ENCODE measurements around the gene SLC35G3.

DNA sequence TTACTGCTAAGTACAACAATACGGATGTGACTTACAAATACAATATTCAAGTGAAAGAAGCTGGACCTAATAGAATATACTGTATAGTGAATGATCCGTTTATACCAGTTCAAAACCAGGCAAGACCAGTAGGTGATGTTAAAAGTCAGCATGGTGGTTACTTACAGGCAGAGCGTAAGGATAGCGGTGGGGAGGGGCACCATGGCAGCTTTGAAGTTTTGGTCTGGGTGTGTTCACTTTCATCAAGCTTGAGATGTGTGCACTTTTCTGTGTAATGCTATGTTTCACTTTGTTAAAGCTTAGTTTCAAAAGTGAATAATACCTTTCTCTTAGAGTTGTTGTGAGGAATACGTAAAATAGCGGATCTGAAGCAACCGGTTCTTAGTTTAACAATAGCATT, 16.5 kb upstream of the SLC35G3 start:
- TF ChIP-seq TSHZ2 (CRISPR knock-in tag; IDR thresholded peaks at IDR 0.05) = no peak
- no peak for TF ChIP-seq ZNF70 (CRISPR knock-in tag; IDR thresholded peaks at IDR 0.05)
- no peak for TF ChIP-seq ZNF565 (CRISPR knock-in tag; conservative IDR thresholded peaks at IDR 0.05; ENCODE audit: low read depth)
- no peak for TF ChIP-seq BACH2 (CRISPR knock-in tag; IDR thresholded peaks at IDR 0.05; ENCODE audit: borderline replicate concordance)
- no peak for TF ChIP-seq ZFP3 (CRISPR knock-in tag; IDR thresholded peaks at IDR 0.05)
- no peak for TF ChIP-seq ISL1 (CRISPR knock-in tag; IDR thresholded peaks at IDR 0.05)
- TF ChIP-seq, protein P1, sequence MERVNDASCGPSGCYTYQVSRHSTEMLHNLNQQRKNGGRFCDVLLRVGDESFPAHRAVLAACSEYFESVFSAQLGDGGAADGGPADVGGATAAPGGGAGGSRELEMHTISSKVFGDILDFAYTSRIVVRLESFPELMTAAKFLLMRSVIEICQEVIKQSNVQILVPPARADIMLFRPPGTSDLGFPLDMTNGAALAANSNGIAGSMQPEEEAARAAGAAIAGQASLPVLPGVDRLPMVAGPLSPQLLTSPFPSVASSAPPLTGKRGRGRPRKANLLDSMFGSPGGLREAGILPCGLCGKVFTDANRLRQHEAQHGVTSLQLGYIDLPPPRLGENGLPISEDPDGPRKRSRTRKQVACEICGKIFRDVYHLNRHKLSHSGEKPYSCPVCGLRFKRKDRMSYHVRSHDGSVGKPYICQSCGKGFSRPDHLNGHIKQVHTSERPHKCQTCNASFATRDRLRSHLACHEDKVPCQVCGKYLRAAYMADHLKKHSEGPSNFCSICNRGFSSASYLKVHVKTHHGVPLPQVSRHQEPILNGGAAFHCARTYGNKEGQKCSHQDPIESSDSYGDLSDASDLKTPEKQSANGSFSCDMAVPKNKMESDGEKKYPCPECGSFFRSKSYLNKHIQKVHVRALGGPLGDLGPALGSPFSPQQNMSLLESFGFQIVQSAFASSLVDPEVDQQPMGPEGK (CRISPR knock-in tag; IDR thresholded peaks at IDR 0.05; ENCODE audit: borderline replicate concordance) = no peak
